ENCODE measurements around the gene DNAJB2. TPM values are rescaled to one million over a fixed set of nuclear protein-coding genes. Genes with fewer than 3 reads are reported as not detected.

The DNAJB2 gene
- total RNA-seq, 1 experiment from 2014 or later, result 36.2 TPM

- Histone ChIP-seq H3K4me3 (replicated peaks in 1 of 2; ENCODE audit: low read depth in 1 of 2, low read length in 2 of 2) (no peak overlapping the region), H4K20me1 (ENCODE audit: insufficient read depth) (no peaks in the 10 kb centered on the region), H3K79me2 (ENCODE audit: insufficient read depth, low read length) (no peaks in the 10 kb centered on the region), H3K9me2 (ENCODE audit: insufficient read depth) (no peaks in the 10 kb centered on the region), H3K9ac (ENCODE audit: low read length) (no peak overlapping the region), H2AFZ (ENCODE audit: low read depth, low read length, poor library complexity, severe bottlenecking) (no peak overlapping the region), H3K4me2 (ENCODE audit: low read length) (no peak overlapping the region), H3K27me3 (ENCODE audit: insufficient read depth, low read length) (peaks cover 47% of the 10 kb centered on the region), H3K4me1 (ENCODE audit: control insufficient read depth in 1 of 2, insufficient read depth in 2 of 2, low read length in 2 of 2) (peaks cover 3 to 10% of the 10 kb centered on the region in 2 experiments; a peak in 3 of 4 replicates), H3K27ac (ENCODE audit: low read depth, low read length) (no peak overlapping the region), H3K36me3 (ENCODE audit: control insufficient read depth in 1 of 2, insufficient read depth in 2 of 2, low read length in 2 of 2) (no peaks in the 10 kb centered on the region), H3K9me3 (ENCODE audit: control insufficient read depth in 1 of 2, insufficient read depth in 1 of 2, low read depth in 1 of 2, low read length in 2 of 2) (no peaks in the 10 kb centered on the region)
- DNase-seq (ENCODE audit: low read depth, low spot score) (no peak), ATAC-seq (no peak)
- POLR2A ChIA-PET, result no interaction called here
- no TSS peak for BruUV-seq (replicated peaks)
- RAD21 ChIA-PET (ENCODE audit: low non-redundant PET in 1 of 2, low total read pairs in 2 of 2, uncharacterized antibody in 2 of 2, unreplicated experiment in 2 of 2), result no interaction called here
- CTCF ChIA-PET, result interaction anchor here (1.1 to 1.5 kb wide), 3 partner anchors 21 to 87 kb away, joined by 3 read pairs; partner anchors contain the start of genes DNAJB2 and DNPEP
- TF ChIP-seq POLR2AphosphoS5 (IDR thresholded peaks at IDR 0.05; ENCODE audit: low read depth, low read length) (no peak), ATF3 (IDR thresholded peaks at IDR 0.05) (no peak), EZH2 (IDR thresholded peaks at IDR 0.05) (no peak), MAX (IDR thresholded peaks at IDR 0.05) (no peak)
- intact Hi-C loops (cut with micrococcal nuclease), result no loop called here
Measured at GRCh38 chr2:219300022-219300421, 20.9 kb downstream of the DNAJB2 start.

GRCh38 chr2:219302412-219302968 is 23.3 kb downstream of the DNAJB2 start:
- CTCF ChIA-PET, result interaction anchor here (1.3 kb wide), 1 partner anchor 7 kb away, joined by 5 read pairs; no protein-coding TSS in a partner anchor

More at GRCh38 chr2:219302412-219302968, 23.3 kb downstream of the DNAJB2 start:
- no peaks in the 10 kb centered on the region for H4K20me1 ChIP-seq (ENCODE audit: insufficient read depth)
- H3K9ac ChIP-seq (ENCODE audit: low read length), result no peak overlapping the region
- H2AFZ ChIP-seq (ENCODE audit: low read depth, low read length, poor library complexity, severe bottlenecking), result no peak overlapping the region
- peaks cover 3 to 5% of the 10 kb centered on the region in 2 experiments; a peak in 3 of 4 replicates for H3K4me1 ChIP-seq (ENCODE audit: control insufficient read depth in 1 of 2, insufficient read depth in 2 of 2, low read length in 2 of 2)
- no peak overlapping the region for H3K4me3 ChIP-seq (replicated peaks in 1 of 2; ENCODE audit: low read depth in 1 of 2, low read length in 2 of 2)
- H3K36me3 ChIP-seq (ENCODE audit: control insufficient read depth in 1 of 2, insufficient read depth in 2 of 2, low read length in 2 of 2), result no peaks in the 10 kb centered on the region
- TF ChIP-seq CBX3 (IDR thresholded peaks at IDR 0.05; ENCODE audit: low read depth), result no peak
- TF ChIP-seq FOSL1 (IDR thresholded peaks at IDR 0.05; ENCODE audit: low read depth), result no peak
- no peak for TF ChIP-seq EZH2 (IDR thresholded peaks at IDR 0.05)
- no peak for TF ChIP-seq ATF3 (IDR thresholded peaks at IDR 0.05)
- TF ChIP-seq REST (IDR thresholded peaks at IDR 0.05; ENCODE audit: low read depth), result no peak
- no peak for TF ChIP-seq SP1 (IDR thresholded peaks at IDR 0.05; ENCODE audit: low read depth)
- TF ChIP-seq RAD21 (IDR thresholded peaks at IDR 0.05; ENCODE audit: low read depth), result no peak
- no peaks in the 10 kb centered on the region for H3K9me2 ChIP-seq (ENCODE audit: insufficient read depth)
- peaks cover 66% of the 10 kb centered on the region for H3K27me3 ChIP-seq (ENCODE audit: insufficient read depth, low read length)
- no peak overlapping the region for H3K4me2 ChIP-seq (ENCODE audit: low read length)
- POLR2A ChIA-PET, result no interaction called here
- no peaks in the 10 kb centered on the region for H3K9me3 ChIP-seq (ENCODE audit: control insufficient read depth in 1 of 2, insufficient read depth in 1 of 2, low read depth in 1 of 2, low read length in 2 of 2)
- RAD21 ChIA-PET (ENCODE audit: low non-redundant PET in 1 of 2, low total read pairs in 2 of 2, uncharacterized antibody in 2 of 2, unreplicated experiment in 2 of 2), result no interaction called here
- no peak for DNase-seq (ENCODE audit: low read depth, low spot score)
- BruUV-seq (replicated peaks), result no TSS peak
- H3K79me2 ChIP-seq (ENCODE audit: insufficient read depth, low read length), result no peaks in the 10 kb centered on the region
- H3K27ac ChIP-seq (ENCODE audit: low read depth, low read length), result no peak overlapping the region
- no peak for ATAC-seq
- intact Hi-C loops (cut with micrococcal nuclease), result no loop called here
